NCI-H446 (cell line): ENCODE results near the gene SFR1.

Experiments used
- DNase-seq, 2 experiments: peaks; one replicate each; lab custom pipeline; 2025; lab: John Stamatoyannopoulos, UW

The SFR1 gene, protein sequence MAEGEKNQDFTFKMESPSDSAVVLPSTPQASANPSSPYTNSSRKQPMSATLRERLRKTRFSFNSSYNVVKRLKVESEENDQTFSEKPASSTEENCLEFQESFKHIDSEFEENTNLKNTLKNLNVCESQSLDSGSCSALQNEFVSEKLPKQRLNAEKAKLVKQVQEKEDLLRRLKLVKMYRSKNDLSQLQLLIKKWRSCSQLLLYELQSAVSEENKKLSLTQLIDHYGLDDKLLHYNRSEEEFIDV

DNA sequence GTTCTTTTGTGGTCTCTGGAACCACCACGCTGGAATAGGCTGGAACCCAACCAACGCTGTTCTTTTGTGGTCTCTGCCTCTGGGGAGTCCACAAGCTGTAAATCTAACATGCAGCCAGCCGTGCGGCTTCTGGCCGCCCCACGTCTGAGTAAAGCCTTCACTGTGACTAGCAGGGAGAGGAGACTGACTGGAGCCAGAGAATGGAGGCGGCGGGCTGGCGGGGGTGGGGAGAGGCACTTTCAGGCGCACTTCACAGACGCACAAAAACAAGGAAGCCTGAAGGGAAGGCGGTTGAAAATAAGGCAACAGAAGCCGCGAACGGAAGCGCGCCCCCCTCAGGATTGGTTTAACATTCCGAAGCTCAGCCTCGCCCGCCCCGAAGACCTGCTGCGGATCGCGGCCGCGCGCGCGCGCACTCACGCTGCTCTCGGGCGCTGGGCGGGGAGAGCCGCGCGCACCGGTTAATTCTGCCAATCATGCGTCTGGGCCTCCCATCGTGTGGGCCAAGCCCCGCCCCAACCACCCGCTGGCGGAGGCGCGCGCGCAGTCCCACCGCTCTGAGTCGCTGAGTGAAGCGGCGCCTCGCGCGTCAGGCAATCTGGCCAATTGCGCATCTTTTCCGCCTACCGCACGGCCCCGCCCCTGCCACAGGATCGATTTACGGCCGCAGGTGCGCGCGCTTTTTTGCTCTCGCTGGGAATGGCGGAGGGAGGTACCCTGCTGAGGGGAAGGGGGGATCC, at the start of gene SFR1:
TSS of gene SFR1 (plus strand) at position 687 of the 740 bp plus-strand sequence. CDS start at position 700, 13 bp downstream.
- peak; percentile 90 to 96 for DNase-seq

DNA sequence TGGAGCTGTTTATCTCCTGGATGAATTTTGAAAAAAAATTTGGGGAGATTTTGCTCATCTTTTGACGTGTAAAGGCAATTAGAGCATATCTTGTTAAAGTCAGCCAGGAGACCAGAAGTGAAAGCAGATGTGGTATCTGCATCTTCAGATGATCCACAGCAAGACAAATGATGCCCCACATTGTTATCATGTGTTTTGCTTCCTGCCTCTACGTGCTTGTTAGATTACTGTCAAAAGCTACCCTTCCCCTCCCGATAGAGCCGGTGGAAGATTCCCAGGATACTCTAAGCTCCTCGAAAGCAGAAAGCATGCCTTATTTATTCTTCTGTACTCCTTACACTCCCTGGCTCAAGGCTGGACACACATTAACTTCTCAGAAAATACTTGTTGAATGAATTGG, 49.2 kb upstream of the SFR1 start:
- no peak for DNase-seq

DNA sequence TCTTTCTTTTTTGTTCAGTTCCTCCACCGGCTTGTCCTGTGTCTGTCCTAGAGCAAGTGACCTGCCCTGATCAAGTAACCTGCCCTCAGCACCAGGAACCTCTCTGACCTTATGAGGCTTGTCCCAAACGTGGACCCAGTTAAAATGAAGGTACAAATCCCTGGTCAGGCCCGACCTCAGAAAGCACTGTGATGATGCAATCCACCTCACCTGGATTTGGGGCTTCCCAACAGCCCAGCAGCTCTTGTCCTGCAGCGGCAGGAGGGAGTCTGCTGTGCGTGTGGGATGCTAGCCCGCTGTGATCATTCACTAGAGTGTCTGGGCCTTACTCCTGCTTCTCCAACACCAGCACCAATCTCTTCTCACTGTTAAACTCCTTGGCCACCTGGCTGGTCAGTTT, 47.5 kb upstream of the SFR1 start:
- no peak for DNase-seq

DNA sequence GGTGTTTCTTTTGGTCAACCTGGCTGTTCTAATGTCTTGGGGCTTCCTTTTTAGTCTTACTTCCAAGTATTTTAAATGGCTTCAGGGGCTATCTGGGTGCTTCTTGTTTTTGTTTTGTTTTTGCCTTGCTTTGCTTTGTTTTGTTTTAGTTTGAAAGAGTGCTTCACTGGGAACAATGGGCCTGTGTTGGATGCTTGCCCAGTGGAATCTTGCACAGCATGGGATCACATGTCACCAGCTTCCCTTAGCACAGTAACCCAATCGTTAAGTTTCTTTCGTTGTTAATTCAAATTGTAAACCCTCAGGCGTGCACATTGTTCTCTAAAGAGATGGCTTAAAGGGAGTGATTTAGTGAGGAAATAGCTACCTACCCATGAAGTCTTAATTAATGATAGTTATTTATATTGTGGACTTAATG, 45.2 kb upstream of the SFR1 start:
- no peak for DNase-seq

DNA sequence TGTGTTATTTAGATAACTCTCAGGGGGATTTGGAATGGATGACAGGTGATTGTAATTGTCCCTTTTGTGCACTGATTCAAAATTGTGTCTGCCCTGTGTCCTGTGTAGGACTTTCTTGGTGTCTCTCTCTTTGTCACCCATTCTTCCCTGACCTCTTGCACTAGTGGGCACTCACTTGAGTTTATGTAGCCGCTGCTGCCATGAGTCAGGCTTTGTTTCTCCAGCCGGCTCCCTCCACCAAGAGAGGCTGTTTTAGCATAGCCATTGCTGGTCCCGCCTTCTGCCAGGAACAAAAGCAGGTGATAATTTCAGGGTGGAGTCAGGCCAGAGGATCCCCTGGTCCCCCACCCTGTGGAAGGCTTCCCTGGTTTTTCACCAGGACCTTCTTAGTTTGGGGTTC, 44.7 kb upstream of the SFR1 start:
- DNase-seq = no peak

DNA sequence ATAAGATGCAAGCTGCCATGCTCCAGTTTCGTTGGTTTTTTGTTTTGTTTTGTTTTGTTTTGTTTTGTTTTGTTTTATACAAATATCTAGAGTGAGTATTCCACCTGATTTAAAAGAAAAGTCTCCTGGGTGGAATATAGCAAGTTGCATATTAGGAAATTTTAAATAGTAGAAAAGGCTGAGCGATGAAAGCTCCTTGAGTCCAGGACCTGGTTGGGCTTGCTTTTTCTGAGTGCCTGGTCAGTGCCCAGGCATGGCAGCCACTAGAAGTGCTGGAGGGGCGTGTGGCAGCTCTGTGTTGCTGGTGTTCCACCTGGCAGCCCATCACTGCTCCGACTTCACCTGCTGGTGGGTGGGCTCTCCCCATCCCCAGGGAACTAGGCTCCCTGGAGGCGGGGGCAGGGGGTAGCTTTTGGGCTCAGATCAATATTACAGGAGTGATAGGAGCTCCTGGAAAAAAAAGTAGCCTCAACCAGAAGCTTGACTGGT, 44.3 kb upstream of the SFR1 start:
- DNase-seq = no peak

DNA sequence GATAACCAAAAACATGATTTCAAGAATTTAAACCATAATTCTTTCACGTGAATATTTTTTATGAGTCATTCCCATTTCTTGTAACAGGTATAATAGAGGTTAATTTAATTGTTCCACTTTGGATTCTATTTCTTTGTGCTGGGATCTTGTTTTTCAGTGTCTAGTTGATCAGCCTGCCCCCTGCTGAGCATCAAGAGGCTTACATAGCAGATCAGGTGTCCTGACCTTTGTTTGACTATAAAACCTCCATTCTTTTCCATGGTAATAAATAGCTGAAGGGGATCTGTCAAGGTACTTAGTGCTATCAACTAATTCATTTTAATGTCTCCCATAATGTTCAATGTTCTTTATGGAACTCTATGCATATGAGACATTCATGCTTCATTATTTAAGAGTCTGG, 41.2 kb upstream of the SFR1 start:
- DNase-seq = no peak

DNA sequence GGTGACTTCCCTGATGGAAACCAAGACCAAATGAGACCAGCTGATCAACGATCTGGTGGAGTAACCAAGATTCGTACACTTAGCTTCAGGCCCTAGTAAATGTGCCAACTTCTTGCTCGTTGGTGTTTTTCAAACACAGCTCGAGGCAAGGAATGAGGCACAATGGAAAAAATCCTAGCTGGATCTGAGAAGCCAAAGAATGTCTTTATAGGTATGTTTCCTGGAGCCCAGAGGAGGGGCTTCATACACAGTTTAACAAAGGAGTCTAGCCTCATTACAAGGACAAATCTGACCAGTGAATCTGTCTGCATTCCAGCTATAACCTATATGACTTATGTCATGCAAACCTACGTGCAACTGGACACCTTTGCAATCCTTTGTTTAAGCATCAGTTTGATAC, 40.0 kb upstream of the SFR1 start:
- DNase-seq = no peak

DNA sequence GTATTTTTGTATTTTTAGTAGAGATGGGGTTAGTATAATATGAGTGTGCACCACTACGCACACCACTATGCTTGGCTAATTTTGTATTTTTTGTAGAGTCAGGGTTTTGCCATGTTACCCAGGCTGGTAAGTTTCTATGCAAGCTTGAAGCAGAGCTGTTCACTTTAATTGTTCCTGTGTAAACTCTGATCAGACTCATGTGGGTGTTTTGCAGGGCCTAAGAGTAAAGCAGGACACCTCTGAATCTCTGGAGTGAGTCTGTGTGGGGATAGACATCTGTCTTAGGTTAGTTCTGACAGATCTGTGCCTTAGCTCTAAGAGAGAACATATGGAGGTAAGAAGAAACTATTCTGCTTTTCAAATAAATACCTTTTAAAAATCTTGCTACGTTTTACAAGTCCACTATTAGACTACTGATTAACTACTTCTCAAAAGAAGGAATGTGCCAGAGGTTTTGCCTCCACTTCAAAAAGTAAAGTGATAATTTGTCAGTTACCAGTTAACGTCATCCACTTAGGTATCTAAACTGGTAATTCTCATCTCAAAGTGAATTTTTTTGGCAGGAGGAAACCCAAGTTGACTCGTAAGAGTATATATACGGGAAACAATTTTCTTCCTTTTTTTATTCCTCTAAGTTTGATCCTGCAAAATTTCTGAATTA, 37.4 kb upstream of the SFR1 start:
- DNase-seq = no peak

DNA sequence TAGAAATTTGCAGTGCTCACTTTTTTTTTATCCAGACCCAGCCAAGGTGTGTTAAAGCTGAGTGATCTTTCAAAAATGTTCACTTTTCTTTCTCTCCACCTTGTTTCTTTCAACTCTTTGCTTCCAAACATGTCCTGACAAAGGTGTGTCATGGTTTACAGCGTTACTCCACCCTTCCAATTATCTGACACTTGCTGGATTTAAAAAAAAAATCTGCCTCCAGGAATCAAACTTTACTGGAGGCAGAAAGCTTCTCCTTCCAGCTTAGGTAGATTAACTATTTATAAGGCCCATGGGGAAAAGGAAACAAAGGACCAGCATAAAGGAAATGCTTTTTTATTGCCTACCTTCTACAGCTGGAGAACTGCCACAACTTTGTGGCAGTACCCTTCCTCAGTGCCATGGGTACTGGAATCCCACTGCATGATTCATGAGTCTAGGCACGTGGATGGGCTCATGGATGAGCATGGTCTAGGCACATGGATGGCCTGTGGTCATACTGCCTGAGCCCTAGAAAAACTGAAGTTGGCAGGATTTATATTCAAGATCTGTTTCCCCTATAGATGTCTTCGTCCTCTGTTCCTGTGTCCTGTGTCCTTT, 36.1 kb upstream of the SFR1 start, which contains the start of gene COL17A1:
TSS of gene COL17A1 (minus strand) at position 80 of the 600 bp plus-strand sequence. CDS start 5,207 bp downstream, outside the sequence.
- DNase-seq = no peak

DNA sequence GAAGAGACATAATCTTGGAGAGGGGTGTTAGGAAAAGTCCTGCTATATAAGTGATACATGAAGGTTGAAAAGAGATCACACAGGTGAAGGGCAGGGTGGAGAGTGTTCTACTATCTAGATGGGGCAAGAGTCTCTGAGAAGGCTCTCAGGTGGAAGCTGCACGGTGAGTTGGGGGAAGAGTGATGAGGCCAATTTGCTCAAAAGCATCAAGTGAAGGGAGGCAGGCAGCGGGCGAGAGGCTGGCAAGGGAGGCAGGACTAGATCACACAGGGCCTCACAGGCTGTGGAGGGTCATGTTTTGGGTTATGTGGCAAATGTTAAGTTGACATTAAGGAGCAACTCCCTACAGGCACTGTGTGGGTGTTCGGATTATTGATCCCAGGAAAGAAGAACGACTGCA, 33.7 kb upstream of the SFR1 start:
- no peak for DNase-seq

DNA sequence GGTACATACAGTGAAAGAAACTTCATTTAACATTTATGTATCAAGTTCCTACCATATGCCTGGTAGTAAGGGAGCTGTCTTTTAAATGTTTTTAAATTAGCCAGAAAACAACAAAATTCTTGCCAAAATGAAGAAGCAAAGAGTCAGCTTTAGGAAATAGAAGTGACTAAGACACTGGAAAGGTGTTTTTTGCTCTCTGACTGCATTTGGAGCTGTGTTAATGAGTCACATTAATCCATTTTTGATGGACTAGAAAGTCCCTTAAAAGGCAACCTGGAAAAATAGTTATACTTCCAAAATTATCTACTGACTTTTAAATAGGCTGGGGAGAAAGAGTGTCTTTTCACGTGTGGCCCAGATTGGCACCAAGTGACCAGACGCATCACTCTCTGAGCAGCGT, 32.4 kb upstream of the SFR1 start:
- DNase-seq = no peak

DNA sequence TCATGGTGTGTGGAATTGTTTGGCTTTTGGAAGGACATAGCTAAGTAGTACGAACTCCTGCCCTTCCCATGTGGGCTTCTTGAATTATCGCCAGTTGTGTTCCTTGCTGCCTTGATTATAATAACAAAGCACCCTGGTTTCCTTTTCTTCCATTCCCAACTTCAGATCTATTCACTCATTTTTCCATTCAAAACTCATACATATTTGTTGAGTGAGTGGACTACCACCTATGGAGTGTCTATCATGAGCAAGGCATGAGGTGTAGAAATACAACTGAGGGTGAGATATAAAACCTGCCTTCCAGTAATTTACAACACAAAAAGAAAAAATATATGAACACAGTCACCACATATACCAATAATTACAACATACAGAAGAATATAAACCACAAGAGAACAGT, 31.4 kb upstream of the SFR1 start:
- no peak for DNase-seq

DNA sequence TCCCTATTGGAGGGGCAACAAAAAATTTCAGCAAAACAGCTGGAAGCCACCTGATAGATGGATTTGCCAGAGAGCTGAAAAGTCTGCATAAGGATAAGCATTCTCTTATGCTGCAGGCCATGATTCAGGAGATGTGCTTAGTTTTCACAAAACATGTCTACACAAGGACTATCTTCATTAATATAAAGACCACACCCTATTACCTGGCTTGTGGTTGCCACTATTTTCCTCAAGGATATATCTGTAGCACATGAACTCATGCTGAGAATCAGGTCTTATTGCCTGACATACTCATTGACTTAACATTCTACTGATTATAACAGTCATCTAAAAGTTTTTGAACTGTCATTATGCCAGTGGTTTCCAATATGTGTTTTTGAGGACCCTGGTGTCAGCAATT, 29.2 kb upstream of the SFR1 start:
- no peak for DNase-seq

DNA sequence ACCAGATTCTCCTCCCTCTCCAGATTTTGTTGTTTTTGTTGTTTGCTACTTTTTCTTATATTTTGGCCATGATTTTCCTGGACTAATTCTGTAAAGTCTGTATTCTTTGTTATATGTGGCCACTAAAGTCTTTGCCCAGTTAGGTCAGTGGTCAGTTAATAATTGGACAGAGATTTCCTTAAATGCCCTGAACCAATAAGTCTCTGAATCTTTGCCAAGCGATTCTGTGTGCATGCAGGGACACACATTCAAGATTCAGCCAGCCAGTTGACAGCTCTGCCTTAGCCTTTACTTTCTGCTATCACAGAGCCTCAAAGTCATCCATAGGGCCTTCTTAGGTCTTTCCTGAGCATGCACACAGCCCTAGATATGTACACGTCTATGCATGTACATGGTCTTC, 25.3 kb upstream of the SFR1 start:
- DNase-seq = no peak

DNA sequence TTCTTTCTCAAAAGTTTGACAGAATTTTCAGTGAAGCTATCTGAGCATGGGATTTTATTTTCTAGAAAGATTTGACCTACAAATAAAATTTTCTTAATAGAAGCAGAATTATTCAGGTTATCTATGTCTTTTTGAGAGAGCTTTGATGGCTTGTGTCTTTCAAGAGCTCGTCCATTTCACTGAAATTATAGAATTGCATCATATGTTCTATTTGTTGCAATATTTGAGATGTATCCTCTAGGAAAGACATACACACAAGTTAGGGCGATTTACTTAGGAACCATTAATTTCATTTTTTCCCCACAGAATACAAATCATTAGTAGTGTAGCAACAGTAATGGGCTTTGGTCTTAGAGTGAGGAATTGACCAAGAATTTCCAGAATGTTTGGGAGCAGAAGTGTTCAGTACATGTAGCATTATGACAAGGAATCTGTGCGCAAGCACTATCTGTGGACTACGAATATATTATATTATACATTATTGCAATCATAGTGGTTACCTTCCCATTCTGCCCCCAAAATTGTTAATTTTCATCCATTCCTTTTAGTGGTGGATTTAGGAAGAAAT, 23.5 kb upstream of the SFR1 start:
- DNase-seq = no peak

DNA sequence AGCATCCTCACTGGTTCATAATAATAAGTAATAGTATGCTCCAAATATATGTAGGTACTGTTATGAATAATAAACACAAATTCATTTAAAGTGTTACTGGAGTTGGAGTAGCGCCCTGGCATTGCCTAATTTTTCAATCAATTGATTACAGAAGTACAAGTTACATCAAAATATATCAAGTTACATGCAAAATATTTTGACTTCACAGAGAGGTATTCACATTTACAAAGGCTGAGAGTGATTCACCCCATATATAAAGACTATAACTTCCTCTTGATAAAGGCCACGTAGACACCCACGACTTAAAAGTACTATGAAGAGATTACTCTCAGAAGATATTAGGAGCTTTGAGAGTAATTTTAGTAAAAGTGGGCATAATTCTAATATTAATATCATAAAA, 22.7 kb upstream of the SFR1 start:
- no peak for DNase-seq

DNA sequence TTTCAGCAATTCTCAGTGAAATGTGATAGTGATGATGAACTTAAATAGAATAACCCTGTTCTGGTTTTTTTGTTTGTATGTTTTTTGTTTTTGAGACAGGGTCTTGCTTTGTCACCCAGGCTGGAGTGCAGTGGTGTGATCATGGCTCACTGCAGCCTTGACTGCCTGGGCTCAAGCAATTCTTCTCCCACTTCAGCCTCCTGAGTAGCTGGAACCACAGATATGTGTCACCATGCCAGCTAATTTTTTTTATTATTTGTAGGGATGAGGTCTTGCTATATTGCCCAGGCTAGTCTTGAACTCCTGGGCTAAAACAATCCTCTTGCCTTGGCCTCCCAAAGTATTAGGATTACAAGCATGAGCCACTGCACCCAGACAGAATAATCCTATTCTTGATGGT, 22.0 kb upstream of the SFR1 start:
- DNase-seq = no peak

DNA sequence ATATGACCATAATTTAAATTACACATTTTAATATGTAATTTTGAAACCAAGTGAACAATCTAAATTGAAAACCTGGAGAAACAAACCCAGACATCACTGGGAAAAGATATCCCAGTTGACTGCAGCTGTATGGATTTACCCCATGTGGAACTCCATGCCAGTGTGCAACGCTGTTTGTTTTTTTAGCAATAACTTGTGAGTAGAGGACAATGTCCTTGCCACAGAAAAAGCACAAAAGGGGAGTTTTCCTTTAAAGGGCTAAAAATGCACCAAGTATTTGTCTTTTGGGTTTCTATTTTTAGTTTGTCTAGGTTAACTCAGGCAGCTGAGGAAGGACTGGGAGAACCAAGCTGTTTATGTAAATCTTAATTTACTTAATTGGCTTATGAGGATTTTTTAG, 21.2 kb upstream of the SFR1 start:
- no peak for DNase-seq

DNA sequence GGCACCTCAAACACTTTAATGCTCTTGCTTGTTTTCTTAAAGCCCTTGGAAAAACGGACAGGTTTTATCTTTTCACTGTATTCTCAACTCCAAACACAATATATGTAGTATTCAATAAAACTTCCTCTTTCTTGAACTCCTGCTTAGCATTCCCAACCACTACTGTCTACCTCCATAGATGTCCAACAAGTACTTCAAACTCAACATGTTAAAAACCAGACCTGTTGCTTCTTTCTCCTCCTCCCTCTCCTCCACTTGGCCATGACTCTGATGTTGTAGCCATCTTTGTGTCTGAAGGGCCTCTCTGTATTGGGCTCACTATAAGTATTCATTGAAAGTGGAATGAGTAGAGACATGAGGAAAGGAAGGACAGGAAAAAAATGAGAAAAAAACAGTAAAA, 20.1 kb upstream of the SFR1 start:
- no peak for DNase-seq

DNA sequence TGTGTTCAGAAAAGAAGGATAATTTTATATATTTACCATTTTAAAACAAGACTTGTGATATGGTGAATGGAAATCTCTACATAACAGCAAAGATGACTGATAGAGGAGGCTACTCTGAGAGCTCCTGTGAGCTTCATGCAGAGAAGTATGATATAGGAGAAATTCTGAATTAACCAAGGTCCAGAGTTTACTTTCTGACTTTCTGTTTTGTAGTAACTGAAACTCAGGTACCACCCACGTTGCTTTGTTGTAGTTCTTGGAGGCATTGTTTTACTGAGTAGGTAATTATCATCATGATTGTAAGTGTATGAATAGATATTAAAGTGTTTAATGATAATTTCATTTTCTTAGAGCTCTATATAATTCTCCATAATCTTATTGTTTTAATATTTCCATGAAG, 18.0 kb upstream of the SFR1 start:
- DNase-seq = no peak

DNA sequence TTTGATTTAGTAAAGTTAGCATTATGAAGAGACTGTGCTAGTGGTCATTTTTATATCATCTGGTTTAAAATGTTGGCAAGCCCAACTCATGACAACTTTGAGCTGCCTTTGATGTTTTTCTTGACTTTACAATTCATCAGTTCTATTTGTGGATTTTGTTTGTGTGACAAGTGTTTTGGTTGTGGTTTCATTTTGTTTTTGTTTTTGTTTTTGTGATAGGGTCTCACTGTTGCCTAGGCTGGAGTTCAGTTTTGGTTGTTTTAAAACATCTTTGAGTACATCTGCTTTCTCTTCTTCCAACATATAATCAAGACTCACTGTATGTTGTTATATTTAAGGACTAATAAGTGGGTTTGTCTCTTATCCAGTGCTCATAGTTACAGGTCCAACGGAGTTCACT, 17.6 kb upstream of the SFR1 start:
- no peak for DNase-seq
